Measurements from ENCODE around the gene NPVF.

The NPVF gene

GRCh38 chr7:25187932-25188331 lies 40.4 kb downstream of the NPVF start:
- Histone ChIP-seq H3K9me3 (ENCODE audit: control insufficient read depth, insufficient read depth, low read length) (no peaks in the 10 kb centered on the region), H3K36me3 (ENCODE audit: control insufficient read depth, insufficient read depth, low read length) (no peaks in the 10 kb centered on the region), H3K9ac (ENCODE audit: low read depth, low read length) (no peak overlapping the region), H3K4me1 (ENCODE audit: control insufficient read depth, insufficient read depth, low read length) (no peaks in the 10 kb centered on the region), H3K4me3 (ENCODE audit: low read depth, low read length) (no peak overlapping the region), H3K27me3 (ENCODE audit: control insufficient read depth, insufficient read depth, low read length) (no peaks in the 10 kb centered on the region)

- Histone ChIP-seq H3K9me3 (ENCODE audit: control insufficient read depth, insufficient read depth, low read length) (no peaks in the 10 kb centered on the region), H3K36me3 (ENCODE audit: control insufficient read depth, insufficient read depth, low read length) (no peaks in the 10 kb centered on the region), H3K4me3 (ENCODE audit: low read depth, low read length) (no peak overlapping the region), H3K27me3 (ENCODE audit: control insufficient read depth, insufficient read depth, low read length) (no peaks in the 10 kb centered on the region), H3K4me1 (ENCODE audit: control insufficient read depth, insufficient read depth, low read length) (no peaks in the 10 kb centered on the region), H3K9ac (ENCODE audit: low read depth, low read length) (no peak overlapping the region)
Observed at GRCh38 chr7:25186436-25186835, 41.9 kb downstream of the NPVF start.

GRCh38 chr7:25181532-25181931 lies 46.8 kb downstream of the NPVF start:
- no peaks in the 10 kb centered on the region for H3K36me3 ChIP-seq (ENCODE audit: control insufficient read depth, insufficient read depth, low read length)
- H3K9ac ChIP-seq (ENCODE audit: low read depth, low read length): no peak overlapping the region
- H3K9me3 ChIP-seq (ENCODE audit: control insufficient read depth, insufficient read depth, low read length): no peaks in the 10 kb centered on the region
- peaks cover 10% of the 10 kb centered on the region for H3K27me3 ChIP-seq (ENCODE audit: control insufficient read depth, insufficient read depth, low read length)
- peaks cover 4% of the 10 kb centered on the region for H3K4me1 ChIP-seq (ENCODE audit: control insufficient read depth, insufficient read depth, low read length)
- H3K4me3 ChIP-seq (ENCODE audit: low read depth, low read length): no peak overlapping the region

- peaks cover 4% of the 10 kb centered on the region for H3K4me1 ChIP-seq (ENCODE audit: control insufficient read depth, insufficient read depth, low read length)
- no peaks in the 10 kb centered on the region for H3K36me3 ChIP-seq (ENCODE audit: control insufficient read depth, insufficient read depth, low read length)
- no peak overlapping the region for H3K4me3 ChIP-seq (ENCODE audit: low read depth, low read length)
- H3K9ac ChIP-seq (ENCODE audit: low read depth, low read length): no peak overlapping the region
- peaks cover 10% of the 10 kb centered on the region for H3K27me3 ChIP-seq (ENCODE audit: control insufficient read depth, insufficient read depth, low read length)
- no peaks in the 10 kb centered on the region for H3K9me3 ChIP-seq (ENCODE audit: control insufficient read depth, insufficient read depth, low read length)
Observed at GRCh38 chr7:25180946-25181345, 47.3 kb downstream of the NPVF start.

GRCh38 chr7:25180592-25180923 lies 47.7 kb downstream of the NPVF start:
- peak overlapping the region; percentile 17 for H3K9ac ChIP-seq (ENCODE audit: low read depth, low read length)

GRCh38 chr7:25179771-25180591 lies 48.3 kb downstream of the NPVF start:
- Histone ChIP-seq H3K4me3 (ENCODE audit: low read depth, low read length) (peak overlapping the region; percentile 72), H3K36me3 (ENCODE audit: control insufficient read depth, insufficient read depth, low read length) (no peaks in the 10 kb centered on the region), H3K9ac (ENCODE audit: low read depth, low read length) (peak overlapping the region; percentile 49), H3K4me1 (ENCODE audit: control insufficient read depth, insufficient read depth, low read length) (peaks cover 4% of the 10 kb centered on the region), H3K9me3 (ENCODE audit: control insufficient read depth, insufficient read depth, low read length) (no peaks in the 10 kb centered on the region), H3K27me3 (ENCODE audit: control insufficient read depth, insufficient read depth, low read length) (peaks cover 10% of the 10 kb centered on the region)

More at GRCh38 chr7:25180592-25180923, 47.7 kb downstream of the NPVF start:
- Histone ChIP-seq H3K27me3 (ENCODE audit: control insufficient read depth, insufficient read depth, low read length) (peaks cover 10% of the 10 kb centered on the region), H3K9me3 (ENCODE audit: control insufficient read depth, insufficient read depth, low read length) (no peaks in the 10 kb centered on the region), H3K36me3 (ENCODE audit: control insufficient read depth, insufficient read depth, low read length) (no peaks in the 10 kb centered on the region), H3K4me1 (ENCODE audit: control insufficient read depth, insufficient read depth, low read length) (peaks cover 4% of the 10 kb centered on the region), H3K4me3 (ENCODE audit: low read depth, low read length) (peak overlapping the region; percentile 49)

GRCh38 chr7:25179325-25179724 lies 49.0 kb downstream of the NPVF start:
- H3K9me3 ChIP-seq (ENCODE audit: control insufficient read depth, insufficient read depth, low read length): no peaks in the 10 kb centered on the region
- H3K9ac ChIP-seq (ENCODE audit: low read depth, low read length): no peak overlapping the region
- no peaks in the 10 kb centered on the region for H3K36me3 ChIP-seq (ENCODE audit: control insufficient read depth, insufficient read depth, low read length)
- H3K27me3 ChIP-seq (ENCODE audit: control insufficient read depth, insufficient read depth, low read length): peaks cover 10% of the 10 kb centered on the region
- H3K4me1 ChIP-seq (ENCODE audit: control insufficient read depth, insufficient read depth, low read length): peaks cover 4% of the 10 kb centered on the region
- peak overlapping the region; percentile 72 for H3K4me3 ChIP-seq (ENCODE audit: low read depth, low read length)

Data from iPS-15b (cell line).